ENCODE results near the gene BPIFB3.

Gene BPIFB3

DNA sequence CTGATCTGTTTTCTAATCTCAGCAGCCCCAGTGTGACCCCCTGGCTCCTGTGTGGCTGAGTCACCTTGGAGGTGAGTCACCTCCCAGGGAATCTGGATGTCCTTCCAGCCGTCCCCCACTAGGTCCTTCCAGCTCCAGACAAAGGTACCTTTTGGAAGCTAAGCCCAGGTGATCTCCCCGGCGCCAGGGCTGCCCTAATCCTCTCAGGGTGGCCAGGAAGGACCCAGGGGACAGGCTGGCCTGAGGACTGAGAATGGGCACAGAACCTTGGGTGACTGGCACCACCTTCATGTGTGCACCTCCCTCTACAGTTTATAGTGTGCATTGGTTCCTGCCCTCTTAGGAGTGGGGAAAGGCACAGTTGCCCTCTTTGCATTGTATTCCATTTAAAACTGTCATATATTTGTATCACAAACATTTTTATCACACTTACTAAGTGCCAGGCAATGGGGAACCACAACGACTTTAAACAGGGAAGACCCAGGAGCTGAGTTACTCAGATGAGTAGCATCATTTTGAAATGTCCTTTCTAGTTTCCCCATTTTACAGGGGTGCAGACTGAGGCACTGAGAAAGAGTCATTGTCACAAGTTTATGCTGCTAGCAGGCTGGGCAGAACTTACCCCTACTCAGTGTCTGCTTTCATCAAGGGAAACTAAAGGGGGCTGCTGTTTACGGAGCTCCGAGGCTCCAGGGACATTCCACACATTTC lies 23.1 kb downstream of the BPIFB3 start:
- Histone ChIP-seq H3K27ac (ENCODE audit: low read depth, low read length) (no peak overlapping the region), H3K9ac (ENCODE audit: low read length) (no peak overlapping the region), H3K27me3 (ENCODE audit: control insufficient read depth, insufficient read depth, low read length) (no peaks in the 10 kb centered on the region), H3K4me3 (ENCODE audit: low read length) (no peak overlapping the region), H3K4me1 (ENCODE audit: control insufficient read depth, insufficient read depth, low read length) (no peaks in the 10 kb centered on the region), H3K36me3 (ENCODE audit: control insufficient read depth, insufficient read depth, low read length) (no peaks in the 10 kb centered on the region)

DNA sequence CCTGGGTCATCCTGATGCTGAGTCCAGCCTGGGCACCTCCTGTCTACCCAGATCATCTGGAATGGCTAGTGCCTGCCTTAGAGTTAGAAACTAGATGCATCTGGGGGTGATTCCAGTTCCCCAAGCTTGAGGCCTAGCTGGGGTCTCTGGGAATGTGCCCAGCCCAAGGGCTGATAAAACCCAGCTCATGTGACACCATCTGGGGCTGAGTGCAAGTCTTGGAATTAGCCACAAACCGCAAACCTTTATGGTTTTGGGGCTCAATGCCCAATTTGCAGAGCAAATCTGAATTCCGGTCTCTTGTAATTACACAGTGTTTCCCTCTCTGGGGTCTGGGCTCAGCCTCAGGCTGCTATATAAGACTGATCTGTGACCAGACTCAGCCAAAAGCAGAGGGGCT lies 25.6 kb downstream of the BPIFB3 start, which contains the start of gene BPIFB4:
Gene BPIFB4, plus strand, starts transcription at position 385 of the 400 bp plus-strand sequence. CDS start 1,884 bp downstream, outside the sequence.
- H3K36me3 ChIP-seq (ENCODE audit: control insufficient read depth, insufficient read depth, low read length), result no peaks in the 10 kb centered on the region
- H3K27ac ChIP-seq (ENCODE audit: low read depth, low read length), result no peak within 1 kb of the TSS
- no peak within 1 kb of the TSS for H3K9ac ChIP-seq (ENCODE audit: low read length)
- no peaks in the 10 kb centered on the region for H3K4me1 ChIP-seq (ENCODE audit: control insufficient read depth, insufficient read depth, low read length)
- H3K27me3 ChIP-seq (ENCODE audit: control insufficient read depth, insufficient read depth, low read length), result no peaks in the 10 kb centered on the region
- H3K4me3 ChIP-seq (ENCODE audit: low read length), result no peak within 1 kb of the TSS

DNA sequence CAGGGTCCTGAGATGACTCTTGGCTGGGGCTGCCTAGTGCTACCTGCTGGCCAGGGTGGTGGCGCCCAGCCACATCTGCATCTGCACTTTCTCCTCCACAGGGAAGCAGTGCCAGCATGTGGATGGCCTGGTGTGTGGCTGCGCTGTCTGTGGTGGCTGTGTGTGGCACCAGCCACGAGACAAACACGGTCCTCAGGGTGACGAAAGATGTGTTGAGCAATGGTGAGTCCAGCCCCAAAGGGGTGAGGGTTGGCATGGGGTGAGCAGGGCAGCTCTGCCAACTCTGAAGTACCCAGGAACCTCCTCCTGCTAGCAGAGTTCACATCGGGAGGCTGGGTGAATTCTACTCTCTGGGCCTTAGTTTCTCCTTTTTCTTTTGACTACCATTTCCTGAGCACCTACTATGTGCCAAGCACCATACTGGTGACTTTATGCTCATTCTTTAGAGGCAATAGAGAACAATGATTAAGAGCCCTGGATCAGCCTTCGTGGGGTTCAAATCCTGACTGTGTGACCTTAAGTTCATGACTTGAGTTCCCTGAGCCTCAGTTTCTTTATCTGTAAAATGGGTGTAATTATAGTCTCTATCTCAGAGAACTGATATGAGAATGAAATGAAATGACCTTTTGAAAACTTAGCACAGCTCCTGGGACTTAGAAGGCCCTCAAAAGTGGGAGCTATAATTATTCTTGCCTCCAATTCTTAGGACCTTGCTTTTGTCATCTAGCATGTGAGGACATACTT lies 27.9 kb downstream of the BPIFB3 start:
- H3K4me1 ChIP-seq (ENCODE audit: control insufficient read depth, insufficient read depth, low read length), result no peaks in the 10 kb centered on the region
- H3K27ac ChIP-seq (ENCODE audit: low read depth, low read length), result no peak overlapping the region
- no peaks in the 10 kb centered on the region for H3K36me3 ChIP-seq (ENCODE audit: control insufficient read depth, insufficient read depth, low read length)
- H3K27me3 ChIP-seq (ENCODE audit: control insufficient read depth, insufficient read depth, low read length), result peaks cover 3% of the 10 kb centered on the region
- H3K4me3 ChIP-seq (ENCODE audit: low read length), result no peak overlapping the region
- H3K9ac ChIP-seq (ENCODE audit: low read length), result no peak overlapping the region

DNA sequence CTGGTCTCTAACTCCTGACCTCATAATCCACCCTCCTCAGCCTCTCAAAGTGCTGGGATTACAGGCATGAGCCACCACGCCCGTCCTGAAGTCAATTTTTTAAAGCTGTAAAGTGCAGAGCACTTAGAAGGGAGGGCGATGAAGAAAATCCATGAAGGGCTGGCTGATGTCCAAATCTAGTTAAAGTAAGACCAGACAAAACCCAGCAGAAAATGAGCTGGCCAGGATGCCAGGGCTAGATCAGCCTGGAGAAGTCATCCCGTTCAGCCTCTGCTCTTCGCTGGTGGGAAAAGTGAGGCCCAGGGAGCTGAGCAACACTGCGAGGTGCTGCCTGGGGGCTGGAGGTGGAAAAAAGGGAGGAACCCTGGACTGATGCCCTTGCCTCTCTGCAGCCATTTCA lies 28.8 kb downstream of the BPIFB3 start:
- H3K36me3 ChIP-seq (ENCODE audit: control insufficient read depth, insufficient read depth, low read length), result no peaks in the 10 kb centered on the region
- H3K27me3 ChIP-seq (ENCODE audit: control insufficient read depth, insufficient read depth, low read length), result peaks cover 3% of the 10 kb centered on the region
- no peak overlapping the region for H3K4me3 ChIP-seq (ENCODE audit: low read length)
- no peak overlapping the region for H3K9ac ChIP-seq (ENCODE audit: low read length)
- no peaks in the 10 kb centered on the region for H3K4me1 ChIP-seq (ENCODE audit: control insufficient read depth, insufficient read depth, low read length)
- H3K27ac ChIP-seq (ENCODE audit: low read depth, low read length), result no peak overlapping the region

DNA sequence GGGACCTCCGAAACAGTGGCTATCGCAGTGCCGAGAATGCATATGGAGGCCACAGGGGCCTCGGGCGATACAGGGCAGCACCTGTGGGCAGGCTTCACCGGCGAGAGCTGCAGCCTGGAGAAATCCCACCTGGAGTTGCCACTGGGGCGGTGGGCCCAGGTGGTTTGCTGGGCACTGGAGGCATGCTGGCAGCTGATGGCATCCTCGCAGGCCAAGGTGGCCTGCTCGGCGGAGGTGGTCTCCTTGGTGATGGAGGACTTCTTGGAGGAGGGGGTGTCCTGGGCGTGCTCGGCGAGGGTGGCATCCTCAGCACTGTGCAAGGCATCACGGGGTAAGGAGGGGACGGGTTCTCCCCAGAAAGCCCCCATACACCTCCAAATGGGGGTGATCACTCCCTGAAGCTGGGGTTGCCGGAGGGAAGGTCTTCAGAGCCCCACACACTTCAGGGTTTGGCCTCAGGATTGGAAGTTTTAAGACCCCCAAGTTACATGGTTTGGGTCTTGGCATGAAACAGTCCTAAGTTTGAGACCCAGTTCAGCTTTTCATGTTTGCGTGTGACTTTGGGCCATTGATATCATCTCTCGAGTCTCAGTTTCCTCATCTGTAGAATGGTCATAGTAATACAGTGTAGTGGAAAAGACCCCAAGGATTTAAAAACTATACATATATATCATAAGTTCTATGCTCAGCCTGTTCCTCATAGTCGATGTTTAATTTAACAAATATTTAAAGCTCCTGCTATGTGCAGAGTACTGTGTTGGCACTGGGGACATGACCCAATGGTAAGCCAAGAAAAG lies 30.0 kb downstream of the BPIFB3 start:
- no peak overlapping the region for H3K27ac ChIP-seq (ENCODE audit: low read depth, low read length)
- no peak overlapping the region for H3K4me3 ChIP-seq (ENCODE audit: low read length)
- H3K36me3 ChIP-seq (ENCODE audit: control insufficient read depth, insufficient read depth, low read length), result no peaks in the 10 kb centered on the region
- H3K9ac ChIP-seq (ENCODE audit: low read length), result no peak overlapping the region
- no peaks in the 10 kb centered on the region for H3K4me1 ChIP-seq (ENCODE audit: control insufficient read depth, insufficient read depth, low read length)
- peaks cover 3% of the 10 kb centered on the region for H3K27me3 ChIP-seq (ENCODE audit: control insufficient read depth, insufficient read depth, low read length)

DNA sequence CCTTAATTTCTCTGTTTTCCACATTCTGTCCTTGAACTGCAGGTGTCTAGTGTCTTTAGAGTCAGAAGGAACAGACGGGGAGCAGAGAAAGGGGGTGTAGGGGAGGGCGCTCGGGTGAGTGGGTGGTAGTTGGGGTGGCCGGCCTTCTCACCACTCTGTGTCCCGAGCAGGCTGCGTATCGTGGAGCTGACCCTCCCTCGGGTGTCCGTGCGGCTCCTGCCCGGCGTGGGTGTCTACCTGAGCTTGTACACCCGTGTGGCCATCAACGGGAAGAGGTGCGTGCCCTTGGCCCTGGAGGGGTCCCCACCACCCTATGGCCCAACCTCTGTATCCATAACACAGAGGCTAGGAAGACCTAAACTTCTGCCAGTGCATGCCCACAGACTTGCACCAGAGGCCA lies 31.0 kb downstream of the BPIFB3 start:
- Histone ChIP-seq H3K9ac (ENCODE audit: low read length) (no peak overlapping the region), H3K4me3 (ENCODE audit: low read length) (no peak overlapping the region), H3K27ac (ENCODE audit: low read depth, low read length) (no peak overlapping the region), H3K4me1 (ENCODE audit: control insufficient read depth, insufficient read depth, low read length) (no peaks in the 10 kb centered on the region), H3K27me3 (ENCODE audit: control insufficient read depth, insufficient read depth, low read length) (peaks cover 3% of the 10 kb centered on the region), H3K36me3 (ENCODE audit: control insufficient read depth, insufficient read depth, low read length) (no peaks in the 10 kb centered on the region)

DNA sequence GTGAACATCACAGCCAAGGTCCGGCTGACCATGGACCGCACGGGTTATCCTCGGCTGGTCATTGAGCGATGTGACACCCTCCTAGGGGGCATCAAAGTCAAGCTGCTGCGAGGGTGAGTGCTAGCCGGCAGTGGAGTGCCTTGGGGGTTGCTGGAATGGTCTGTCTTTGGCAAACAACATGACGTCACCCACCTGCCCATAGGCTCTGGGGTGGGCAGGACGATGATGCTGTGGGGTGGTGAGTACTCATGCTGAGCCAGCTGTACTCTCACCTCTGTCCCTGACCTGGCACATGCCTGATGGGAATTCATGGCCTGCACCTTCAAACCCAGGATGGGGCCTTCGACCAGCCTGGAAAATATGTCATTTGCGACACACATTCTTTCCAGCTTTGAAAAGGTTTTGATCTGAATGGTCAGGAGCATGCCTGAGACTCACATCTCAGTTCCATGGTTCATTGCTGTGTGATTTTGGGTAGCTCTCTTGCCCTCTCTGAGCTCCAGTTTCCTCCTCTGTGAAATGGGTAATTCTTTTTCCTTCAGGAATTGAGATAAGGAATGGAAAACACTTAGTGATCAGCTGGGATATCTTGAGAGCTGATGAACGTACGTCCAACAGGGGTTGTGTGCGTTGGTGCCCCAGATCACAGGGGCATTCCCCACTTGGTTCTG lies 32.5 kb downstream of the BPIFB3 start:
- Histone ChIP-seq H3K27ac (ENCODE audit: low read depth, low read length) (no peak overlapping the region), H3K9ac (ENCODE audit: low read length) (no peak overlapping the region), H3K36me3 (ENCODE audit: control insufficient read depth, insufficient read depth, low read length) (no peaks in the 10 kb centered on the region), H3K4me3 (ENCODE audit: low read length) (no peak overlapping the region), H3K27me3 (ENCODE audit: control insufficient read depth, insufficient read depth, low read length) (peaks cover 3% of the 10 kb centered on the region), H3K4me1 (ENCODE audit: control insufficient read depth, insufficient read depth, low read length) (no peaks in the 10 kb centered on the region)

DNA sequence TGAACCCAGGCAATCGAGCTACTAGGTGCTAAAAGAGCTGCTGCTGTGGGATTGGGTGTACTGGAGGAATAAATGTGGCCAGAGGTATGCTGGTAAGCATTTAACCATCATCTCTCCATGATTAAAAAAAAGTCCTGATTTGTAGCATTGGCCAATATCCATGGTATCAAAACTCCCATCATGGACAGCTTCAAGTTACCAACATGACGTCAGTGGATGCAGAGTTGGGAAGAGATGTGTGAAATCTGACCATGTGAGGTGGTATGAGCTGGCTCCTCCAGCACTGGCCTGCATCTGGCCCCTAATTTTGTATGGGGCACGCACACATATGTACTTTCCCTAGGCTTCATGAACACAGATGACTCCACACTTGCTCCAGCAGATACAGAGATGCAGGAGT lies 37.4 kb downstream of the BPIFB3 start:
- Histone ChIP-seq H3K36me3 (ENCODE audit: control insufficient read depth, insufficient read depth, low read length) (no peaks in the 10 kb centered on the region), H3K27me3 (ENCODE audit: control insufficient read depth, insufficient read depth, low read length) (no peaks in the 10 kb centered on the region), H3K4me3 (ENCODE audit: low read length) (no peak overlapping the region), H3K4me1 (ENCODE audit: control insufficient read depth, insufficient read depth, low read length) (no peaks in the 10 kb centered on the region), H3K27ac (ENCODE audit: low read depth, low read length) (no peak overlapping the region), H3K9ac (ENCODE audit: low read length) (no peak overlapping the region)

DNA sequence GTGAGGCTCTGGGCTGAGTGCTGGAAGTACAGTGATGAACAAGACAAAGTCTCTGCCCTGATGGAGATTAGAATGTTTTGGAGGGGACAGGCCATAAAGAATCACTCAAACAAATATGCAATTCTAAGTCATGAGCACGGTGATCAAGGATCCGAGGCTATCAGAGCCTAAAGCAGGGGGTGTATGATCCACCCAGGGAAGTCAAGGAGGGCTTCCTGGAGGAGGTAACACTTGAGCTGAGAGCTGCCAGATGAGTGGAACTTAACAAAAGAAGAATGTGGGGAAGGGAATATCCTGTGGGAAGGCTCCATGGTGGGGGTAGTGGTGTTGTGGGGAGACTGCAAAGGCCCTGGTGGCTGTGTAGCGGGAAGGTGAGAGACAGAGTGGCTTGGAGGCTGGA lies 38.0 kb downstream of the BPIFB3 start:
- Histone ChIP-seq H3K36me3 (ENCODE audit: control insufficient read depth, insufficient read depth, low read length) (no peaks in the 10 kb centered on the region), H3K4me3 (ENCODE audit: low read length) (no peak overlapping the region), H3K4me1 (ENCODE audit: control insufficient read depth, insufficient read depth, low read length) (no peaks in the 10 kb centered on the region), H3K9ac (ENCODE audit: low read length) (no peak overlapping the region), H3K27me3 (ENCODE audit: control insufficient read depth, insufficient read depth, low read length) (no peaks in the 10 kb centered on the region), H3K27ac (ENCODE audit: low read depth, low read length) (no peak overlapping the region)

DNA sequence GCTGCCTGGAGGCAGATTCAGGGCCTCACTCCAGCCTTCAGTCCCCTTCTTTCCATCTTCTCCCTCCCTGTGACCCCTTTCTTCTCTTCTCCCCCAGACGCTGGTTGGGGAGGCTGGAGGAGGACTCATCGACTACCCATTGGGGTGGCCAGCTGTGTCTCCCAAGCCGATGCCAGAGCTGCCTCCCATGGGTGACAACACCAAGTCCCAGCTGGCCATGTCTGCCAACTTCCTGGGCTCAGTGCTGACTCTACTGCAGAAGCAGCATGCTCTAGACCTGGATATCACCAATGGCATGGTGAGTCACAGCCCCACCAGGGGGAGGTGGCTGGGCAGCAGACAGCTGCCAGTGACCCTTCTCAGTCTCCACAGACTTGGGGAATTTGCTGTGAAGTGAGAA lies 38.7 kb downstream of the BPIFB3 start:
- H3K4me3 ChIP-seq (ENCODE audit: low read length), result no peak overlapping the region
- no peaks in the 10 kb centered on the region for H3K4me1 ChIP-seq (ENCODE audit: control insufficient read depth, insufficient read depth, low read length)
- H3K27me3 ChIP-seq (ENCODE audit: control insufficient read depth, insufficient read depth, low read length), result no peaks in the 10 kb centered on the region
- H3K27ac ChIP-seq (ENCODE audit: low read depth, low read length), result no peak overlapping the region
- no peaks in the 10 kb centered on the region for H3K36me3 ChIP-seq (ENCODE audit: control insufficient read depth, insufficient read depth, low read length)
- no peak overlapping the region for H3K9ac ChIP-seq (ENCODE audit: low read length)

DNA sequence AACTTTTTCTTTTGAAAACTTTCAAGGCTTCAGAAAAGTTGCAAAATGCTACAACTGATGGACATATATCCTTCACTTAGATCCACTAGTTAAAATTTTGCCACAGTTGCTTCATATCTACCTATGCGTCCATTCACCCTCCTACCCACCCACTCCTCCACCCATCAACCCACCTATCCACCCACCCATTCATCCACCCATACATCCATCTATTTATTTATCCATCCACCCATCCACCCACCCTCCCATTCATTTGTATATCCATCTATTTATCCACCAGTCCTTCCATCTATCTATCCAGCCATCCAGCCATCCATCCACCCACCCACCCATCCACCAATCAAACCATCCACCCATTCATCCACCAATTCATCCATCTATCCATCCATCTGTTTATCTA lies 39.4 kb downstream of the BPIFB3 start:
- no peak overlapping the region for H3K27ac ChIP-seq (ENCODE audit: low read depth, low read length)
- no peaks in the 10 kb centered on the region for H3K27me3 ChIP-seq (ENCODE audit: control insufficient read depth, insufficient read depth, low read length)
- no peak overlapping the region for H3K4me3 ChIP-seq (ENCODE audit: low read length)
- no peaks in the 10 kb centered on the region for H3K36me3 ChIP-seq (ENCODE audit: control insufficient read depth, insufficient read depth, low read length)
- no peaks in the 10 kb centered on the region for H3K4me1 ChIP-seq (ENCODE audit: control insufficient read depth, insufficient read depth, low read length)
- no peak overlapping the region for H3K9ac ChIP-seq (ENCODE audit: low read length)

DNA sequence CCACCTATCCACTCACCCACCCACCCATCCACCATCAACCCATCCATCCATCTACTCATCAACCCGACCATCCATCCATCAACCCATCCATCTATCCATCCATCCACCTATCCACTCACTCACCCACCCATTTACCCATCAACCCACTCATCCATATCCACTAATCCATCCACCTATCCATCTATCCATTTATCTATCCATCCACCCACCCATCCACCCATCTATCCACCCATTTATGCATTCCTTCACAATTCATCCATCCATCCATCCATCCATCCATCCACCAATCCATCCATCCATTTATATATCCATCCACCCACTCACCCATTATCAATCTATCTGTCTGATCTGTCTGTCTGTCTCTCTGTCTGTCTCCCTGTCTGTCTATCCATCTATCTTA lies 39.9 kb downstream of the BPIFB3 start:
- no peaks in the 10 kb centered on the region for H3K4me1 ChIP-seq (ENCODE audit: control insufficient read depth, insufficient read depth, low read length)
- no peak overlapping the region for H3K27ac ChIP-seq (ENCODE audit: low read depth, low read length)
- no peak overlapping the region for H3K4me3 ChIP-seq (ENCODE audit: low read length)
- no peaks in the 10 kb centered on the region for H3K36me3 ChIP-seq (ENCODE audit: control insufficient read depth, insufficient read depth, low read length)
- no peak overlapping the region for H3K9ac ChIP-seq (ENCODE audit: low read length)
- no peaks in the 10 kb centered on the region for H3K27me3 ChIP-seq (ENCODE audit: control insufficient read depth, insufficient read depth, low read length)

Data from rectal smooth muscle tissue (tissue), 1 donor.